Measurements from ENCODE around the gene NQO1. TPM values are rescaled to one million over a fixed set of nuclear protein-coding genes. Genes with fewer than 3 reads are reported as not detected.

Gene NQO1
- total RNA-seq, 4 donors from 2014 or later, result 124 to 409 (median 154) TPM

GRCh38 chr16:69672315-69672997, 53.9 kb downstream of the NQO1 start:
- TF ChIP-seq CTCF (IDR thresholded peaks at IDR 0.05; ENCODE audit: low read depth), result no peak

- TF ChIP-seq CTCF (IDR thresholded peaks at IDR 0.05; ENCODE audit: low read depth), result no peak
Measured at GRCh38 chr16:69669577-69669976, 56.8 kb downstream of the NQO1 start.

GRCh38 chr16:69663846-69664245, 62.5 kb downstream of the NQO1 start:
- TF ChIP-seq CTCF (IDR thresholded peaks at IDR 0.05; ENCODE audit: low read depth), result no peak

- TF ChIP-seq CTCF (IDR thresholded peaks at IDR 0.05; ENCODE audit: low read depth), result no peak
Measured at GRCh38 chr16:69662901-69663300, 63.5 kb downstream of the NQO1 start.

- TF ChIP-seq CTCF (IDR thresholded peaks at IDR 0.05; ENCODE audit: low read depth), result no peak
Measured at GRCh38 chr16:69660166-69660565, 66.2 kb downstream of the NQO1 start.

Other genes starting within 250 kb of the NQO1 start
- 10 to 100 TPM; 49.8 to 64.3 (median 58.6) TPM for gene NFAT5, start 160.6 kb downstream of the NQO1 start, total RNA-seq
- gene NOB1, start 28.4 kb upstream of the NQO1 start, total RNA-seq, result 10 to 100 TPM; 28.0 to 44.5 (median 40.1) TPM
- 10 to 100 TPM; 20.2 to 48.7 (median 34.7) TPM for gene WWP2, start 35.8 kb upstream of the NQO1 start, total RNA-seq
- 1 to 10 TPM in 3 of 4 donors, under 1 TPM in 1; 0.65 to 3.0 (median 1.9) TPM for gene CLEC18A, start 224.8 kb upstream of the NQO1 start, total RNA-seq